OCI-LY3 (cell line): ENCODE data around the gene GNAQ.

Source experiments
- EZH2phosphoT487 ChIP-seq: fragments of 200-600 bp; shearing (Covaris generic); IDR thresholded peaks from 2 replicates; pipeline ENCODE4 v1.6.1; 2018; ENCODE audit warnings: antibody characterized with exemption, mixed run types, low read depth
- TF ChIP-seq, protein P1 (sequence below): fragments of 200-600, 300-600 bp; sonication (generic); IDR thresholded peaks from 2 replicates; pipeline ENCODE4 v1.5.1; 2014; ENCODE audit warnings: antibody characterized with exemption, low read length, low read depth

DNA sequence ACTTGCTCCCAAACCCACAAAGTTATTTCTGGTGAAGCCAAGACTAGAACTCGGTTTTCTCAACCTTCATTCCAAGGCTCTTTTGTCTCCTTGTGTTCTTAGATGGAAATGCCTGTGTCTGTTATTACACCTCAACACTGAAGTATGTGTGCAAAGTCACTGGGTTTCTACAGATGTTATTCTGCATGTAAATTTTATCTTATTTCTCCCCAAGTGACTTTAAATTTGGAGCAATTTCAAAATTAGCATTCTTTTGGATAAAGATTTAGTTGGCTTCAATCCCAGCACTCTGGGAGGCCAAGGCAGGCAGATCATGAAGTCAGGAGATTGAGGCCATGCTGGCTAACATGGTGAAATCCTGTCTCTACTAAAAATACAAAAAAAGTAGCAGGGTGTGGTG is 279.1 kb downstream of the GNAQ start:
- TF ChIP-seq, protein P1, sequence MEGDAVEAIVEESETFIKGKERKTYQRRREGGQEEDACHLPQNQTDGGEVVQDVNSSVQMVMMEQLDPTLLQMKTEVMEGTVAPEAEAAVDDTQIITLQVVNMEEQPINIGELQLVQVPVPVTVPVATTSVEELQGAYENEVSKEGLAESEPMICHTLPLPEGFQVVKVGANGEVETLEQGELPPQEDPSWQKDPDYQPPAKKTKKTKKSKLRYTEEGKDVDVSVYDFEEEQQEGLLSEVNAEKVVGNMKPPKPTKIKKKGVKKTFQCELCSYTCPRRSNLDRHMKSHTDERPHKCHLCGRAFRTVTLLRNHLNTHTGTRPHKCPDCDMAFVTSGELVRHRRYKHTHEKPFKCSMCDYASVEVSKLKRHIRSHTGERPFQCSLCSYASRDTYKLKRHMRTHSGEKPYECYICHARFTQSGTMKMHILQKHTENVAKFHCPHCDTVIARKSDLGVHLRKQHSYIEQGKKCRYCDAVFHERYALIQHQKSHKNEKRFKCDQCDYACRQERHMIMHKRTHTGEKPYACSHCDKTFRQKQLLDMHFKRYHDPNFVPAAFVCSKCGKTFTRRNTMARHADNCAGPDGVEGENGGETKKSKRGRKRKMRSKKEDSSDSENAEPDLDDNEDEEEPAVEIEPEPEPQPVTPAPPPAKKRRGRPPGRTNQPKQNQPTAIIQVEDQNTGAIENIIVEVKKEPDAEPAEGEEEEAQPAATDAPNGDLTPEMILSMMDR, result no peak
- no peak for TF ChIP-seq EZH2phosphoT487
